LNCaP clone FGC (cell line): ENCODE measurements around the gene PRKAR1B.
"Not testable (repeated sequence)": the region's sequence is repeated elsewhere in the genome, so short reads cannot be mapped to it uniquely, and the experiment has no call there.

Experiments used
- DNase-seq: peaks from one replicate; pipeline ENCODE4 v3.0.0-alpha.2; 2011; ENCODE audit warnings: low read depth
- H3K4me3 ChIP-seq: 2 replicates; pipeline ENCODE4 v1.5.1; 2011; ENCODE audit warnings: mild to moderate bottlenecking, low read depth, low read length, control low read depth
- TF ChIP-seq, protein P1 (sequence below): IDR thresholded peaks from 2 replicates; pipeline ENCODE4 v1.5.1; 2012; ENCODE audit warnings: mild to moderate bottlenecking; ENCODE audit not compliant: control insufficient read depth, insufficient read depth; ENCODE audit errors: extremely low read depth

The PRKAR1B gene

GRCh38 chr7:659996-660395, 67.1 kb downstream of the PRKAR1B start:
- no peak for DNase-seq
- H3K4me3 ChIP-seq: no peak overlapping the region
- TF ChIP-seq, protein P1, sequence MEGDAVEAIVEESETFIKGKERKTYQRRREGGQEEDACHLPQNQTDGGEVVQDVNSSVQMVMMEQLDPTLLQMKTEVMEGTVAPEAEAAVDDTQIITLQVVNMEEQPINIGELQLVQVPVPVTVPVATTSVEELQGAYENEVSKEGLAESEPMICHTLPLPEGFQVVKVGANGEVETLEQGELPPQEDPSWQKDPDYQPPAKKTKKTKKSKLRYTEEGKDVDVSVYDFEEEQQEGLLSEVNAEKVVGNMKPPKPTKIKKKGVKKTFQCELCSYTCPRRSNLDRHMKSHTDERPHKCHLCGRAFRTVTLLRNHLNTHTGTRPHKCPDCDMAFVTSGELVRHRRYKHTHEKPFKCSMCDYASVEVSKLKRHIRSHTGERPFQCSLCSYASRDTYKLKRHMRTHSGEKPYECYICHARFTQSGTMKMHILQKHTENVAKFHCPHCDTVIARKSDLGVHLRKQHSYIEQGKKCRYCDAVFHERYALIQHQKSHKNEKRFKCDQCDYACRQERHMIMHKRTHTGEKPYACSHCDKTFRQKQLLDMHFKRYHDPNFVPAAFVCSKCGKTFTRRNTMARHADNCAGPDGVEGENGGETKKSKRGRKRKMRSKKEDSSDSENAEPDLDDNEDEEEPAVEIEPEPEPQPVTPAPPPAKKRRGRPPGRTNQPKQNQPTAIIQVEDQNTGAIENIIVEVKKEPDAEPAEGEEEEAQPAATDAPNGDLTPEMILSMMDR: no peak

DNA sequence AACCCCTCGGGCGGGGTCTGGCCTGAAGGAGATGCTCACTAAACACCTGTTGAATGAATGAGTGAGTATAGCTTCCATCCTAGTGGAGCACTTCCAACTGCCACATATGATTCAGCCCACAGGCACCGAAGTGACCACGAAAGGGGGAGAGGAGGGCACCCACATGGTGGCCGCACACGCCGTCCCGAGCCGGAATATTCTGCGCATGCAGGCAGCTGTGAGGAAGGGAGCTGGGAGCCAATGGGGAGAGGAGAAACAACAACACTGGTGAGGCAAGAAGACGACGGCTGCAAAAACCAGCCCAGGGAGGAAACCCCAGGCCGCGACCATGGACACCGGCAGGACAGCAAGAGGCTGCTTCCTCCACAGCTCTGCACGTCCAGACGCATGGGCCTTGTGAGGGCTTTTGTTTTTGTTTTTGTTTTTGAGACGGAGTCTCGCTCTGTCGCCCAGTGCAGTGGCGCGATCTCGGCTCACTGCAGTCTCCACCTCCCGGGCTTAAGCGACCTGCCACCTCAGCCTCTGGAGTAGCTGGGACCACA, 67.7 kb downstream of the PRKAR1B start:
- no peak for DNase-seq
- H3K4me3 ChIP-seq: no peak overlapping the region
- TF ChIP-seq, protein P1: no peak

GRCh38 chr7:657565-658119, 69.4 kb downstream of the PRKAR1B start:
- TF ChIP-seq, protein P1: no peak
- H3K4me3 ChIP-seq: no peak overlapping the region
- no peak for DNase-seq

DNA sequence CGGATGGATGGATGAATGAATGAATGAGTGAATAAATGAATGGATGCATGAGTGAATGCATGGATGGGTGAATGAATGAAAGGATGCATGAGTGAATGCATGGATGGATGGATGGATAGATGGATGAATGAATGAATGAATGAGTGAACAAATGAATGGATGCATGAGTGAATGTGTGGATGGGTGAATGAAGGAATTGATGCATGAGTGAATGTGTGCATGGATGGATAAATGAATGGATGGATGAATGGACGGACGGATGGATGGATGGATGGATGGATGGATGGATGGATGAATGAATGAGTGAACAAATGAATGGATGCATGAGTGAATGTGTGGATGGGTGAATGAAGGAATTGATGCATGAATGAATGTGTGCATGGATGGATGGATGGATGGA, 70.1 kb downstream of the PRKAR1B start:
- not testable (repeated sequence) for H3K4me3 ChIP-seq, DNase-seq

GRCh38 chr7:655758-656157, 71.3 kb downstream of the PRKAR1B start:
- H3K4me3 ChIP-seq: no peak overlapping the region
- no peak for DNase-seq
- TF ChIP-seq, protein P1: no peak

DNA sequence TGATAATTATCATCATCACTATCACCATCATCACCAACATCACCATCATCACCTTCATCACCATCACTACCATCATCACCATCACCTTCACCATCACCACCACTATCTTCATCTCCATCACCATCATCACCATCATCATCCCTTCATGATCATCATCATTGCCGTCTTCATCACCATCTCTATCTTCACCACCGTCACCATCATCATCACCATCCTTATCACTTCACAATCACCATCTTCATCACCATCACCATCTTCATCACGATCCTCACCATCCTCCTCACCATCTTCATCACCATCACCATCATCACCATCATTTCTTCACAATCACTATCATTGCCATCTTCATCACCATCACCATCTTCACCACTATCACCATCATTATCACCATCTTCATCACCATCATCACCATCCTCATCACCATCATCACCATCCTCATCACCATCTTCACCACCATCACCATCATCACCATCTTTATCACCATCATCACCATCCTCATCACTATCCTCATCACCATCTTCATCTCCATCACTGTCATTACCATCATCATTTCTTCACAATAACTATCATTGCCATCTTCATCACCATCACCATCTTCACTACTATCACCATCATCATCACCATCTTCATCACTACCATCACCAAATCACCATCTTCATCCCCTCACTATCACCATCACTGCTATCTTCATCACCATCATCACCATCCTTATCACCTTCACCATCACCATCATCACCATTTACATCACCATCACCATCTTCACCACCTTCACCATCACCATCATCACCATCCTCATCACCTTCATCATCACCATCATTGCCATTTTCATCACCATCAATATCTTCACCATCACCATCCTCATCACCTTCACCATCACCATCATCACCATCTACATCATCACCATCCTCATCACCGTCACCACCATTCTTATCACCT, 73.0 kb downstream of the PRKAR1B start:
- H3K4me3 ChIP-seq: no peak overlapping the region
- DNase-seq: no peak
- TF ChIP-seq, protein P1: no peak

DNA sequence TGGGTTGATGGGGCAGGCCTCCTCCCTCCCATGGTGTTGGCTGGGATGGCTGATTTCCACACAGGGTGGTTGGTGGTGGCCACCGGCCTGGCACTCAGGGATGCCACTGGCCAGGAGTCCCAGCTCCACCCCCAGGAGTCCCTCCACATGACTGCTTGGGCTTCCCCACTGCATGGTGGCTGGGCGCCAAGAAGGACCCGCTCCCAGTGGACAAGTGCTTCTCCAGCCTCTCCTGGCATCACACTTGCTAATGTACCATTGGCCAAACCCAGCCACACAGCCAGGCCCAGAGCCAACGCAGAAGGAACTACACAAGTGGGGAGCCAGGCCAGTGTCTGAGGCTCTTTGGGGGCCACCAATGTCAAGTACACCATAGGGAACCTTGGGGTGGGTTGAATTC, 74.2 kb downstream of the PRKAR1B start:
- DNase-seq: no peak
- TF ChIP-seq, protein P1: no peak
- H3K4me3 ChIP-seq: no peak overlapping the region

DNA sequence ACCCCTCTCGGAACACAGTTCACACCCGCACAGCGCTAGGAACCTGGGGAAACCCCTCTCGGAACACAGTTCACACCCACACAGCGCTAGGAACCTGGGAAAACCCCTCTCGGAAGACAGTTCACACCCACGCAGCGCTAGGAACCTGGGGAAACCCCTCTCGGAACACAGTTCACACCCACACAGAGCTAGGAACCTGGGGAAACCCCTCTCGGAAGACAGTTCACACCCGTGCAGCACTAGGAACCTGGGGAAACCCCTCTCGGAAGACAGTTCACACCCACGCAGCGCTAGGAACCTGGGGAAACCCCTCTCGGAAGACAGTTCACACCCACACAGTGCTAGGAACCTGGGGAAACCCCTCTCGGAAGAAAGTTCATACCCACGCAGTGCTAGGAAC, 74.9 kb downstream of the PRKAR1B start:
- H3K4me3 ChIP-seq, DNase-seq: not testable (repeated sequence)
